HG03045 (cell line): ENCODE data around the gene MBOAT1.

Source experiments
- ATAC-seq: cut with Tn5 transposase; IDR thresholded peaks from one replicate; pipeline ENCODE4 v1.9.1; 2021; ENCODE audit warnings: mild to moderate bottlenecking, moderate library complexity; ENCODE audit not compliant: unreplicated experiment

MBOAT1 gene

GRCh38 chr6:20112241-20112640, 100.0 kb downstream of the MBOAT1 start:
- no peak for ATAC-seq

GRCh38 chr6:20110478-20110877, 101.8 kb downstream of the MBOAT1 start:
- no peak for ATAC-seq

- ATAC-seq = no peak
These were observed 102.7 kb downstream of the MBOAT1 start for GRCh38 chr6:20109526-20109925.

GRCh38 chr6:20105838-20106237, 106.4 kb downstream of the MBOAT1 start:
- no peak for ATAC-seq

- no peak for ATAC-seq
These were observed 107.6 kb downstream of the MBOAT1 start for GRCh38 chr6:20104696-20105095.

GRCh38 chr6:20102397-20103073, 109.7 kb downstream of the MBOAT1 start:
- ATAC-seq = no peak

- no peak for ATAC-seq
These were observed 113.1 kb downstream of the MBOAT1 start for GRCh38 chr6:20099156-20099555.

- ATAC-seq = no peak
These were observed 113.9 kb downstream of the MBOAT1 start for GRCh38 chr6:20098267-20098876.

GRCh38 chr6:20096536-20096935, 115.7 kb downstream of the MBOAT1 start:
- ATAC-seq = no peak

GRCh38 chr6:20095436-20095835, 116.8 kb downstream of the MBOAT1 start:
- no peak for ATAC-seq

GRCh38 chr6:20092071-20092566, 120.2 kb downstream of the MBOAT1 start:
- no peak for ATAC-seq

- no peak for ATAC-seq
These were observed 125.3 kb downstream of the MBOAT1 start for GRCh38 chr6:20086992-20087391.

- no peak for ATAC-seq
These were observed 126.5 kb downstream of the MBOAT1 start for GRCh38 chr6:20085817-20086216.

- ATAC-seq = no peak
These were observed 127.9 kb downstream of the MBOAT1 start for GRCh38 chr6:20084411-20084810.

GRCh38 chr6:20071998-20072397, 140.3 kb downstream of the MBOAT1 start:
- ATAC-seq = no peak

GRCh38 chr6:20070047-20070446, 142.2 kb downstream of the MBOAT1 start:
- no peak for ATAC-seq

GRCh38 chr6:20069021-20069522, 143.2 kb downstream of the MBOAT1 start:
- no peak for ATAC-seq

GRCh38 chr6:20068421-20068988, 143.8 kb downstream of the MBOAT1 start:
- ATAC-seq = no peak

- no peak for ATAC-seq
These were observed 150.3 kb downstream of the MBOAT1 start for GRCh38 chr6:20061952-20062351.

GRCh38 chr6:20060252-20060651, 152.0 kb downstream of the MBOAT1 start:
- no peak for ATAC-seq

GRCh38 chr6:20058912-20059311, 153.4 kb downstream of the MBOAT1 start:
- no peak for ATAC-seq
